Coronary artery (tissue), 2 donors: Measurements from ENCODE around the gene CCDC136.

Experiments used
- DNase-seq: peaks from one replicate; pipeline ENCODE4 v3.0.0-alpha.2; 2017; ENCODE audit warnings: low spot score
- H3K27ac ChIP-seq, 2 donors: fragments of 200-600 bp; sonication (generic); one replicate each; pipeline ENCODE4 v1.5.1; 2016 to 2019
- H3K4me3 ChIP-seq: fragments of 200-600 bp; sonication (generic); 2 replicates; pipeline ENCODE4 v1.5.1; 2016; ENCODE audit warnings: mild to moderate bottlenecking, moderate library complexity
- CTCF ChIP-seq: fragments of 200-600 bp; sonication (generic); IDR thresholded peaks from one replicate; pipeline ENCODE4 v1.5.1; 2019; ENCODE audit warnings: antibody characterized with exemption

The CCDC136 gene

GRCh38 chr7:128845987-128846386, 54.2 kb downstream of the CCDC136 start:
- H3K27ac ChIP-seq, result no peak overlapping the region
- no peak for DNase-seq
- H3K4me3 ChIP-seq, result no peak overlapping the region
- TF ChIP-seq CTCF, result no peak

GRCh38 chr7:128846781-128847444, 55.1 kb downstream of the CCDC136 start:
- no peak for TF ChIP-seq CTCF
- Histone ChIP-seq H3K4me3 (no peak overlapping the region), H3K27ac (no peak overlapping the region)
- DNase-seq, result no peak

GRCh38 chr7:128847721-128848211, 56.0 kb downstream of the CCDC136 start:
- TF ChIP-seq CTCF, result no peak
- no peak for DNase-seq
- H3K27ac ChIP-seq, result peak overlapping the region in 1 of 2 donors; percentile 7
- H3K4me3 ChIP-seq, result no peak overlapping the region

GRCh38 chr7:128848289-128849155, 56.8 kb downstream of the CCDC136 start:
- H3K27ac ChIP-seq, result peak overlapping the region in 1 of 2 donors; percentile 7
- DNase-seq, result no peak
- no peak overlapping the region for H3K4me3 ChIP-seq
- no peak for TF ChIP-seq CTCF

GRCh38 chr7:128849156-128849515, 57.4 kb downstream of the CCDC136 start:
- no peak for DNase-seq
- Histone ChIP-seq H3K4me3 (no peak overlapping the region), H3K27ac (no peak overlapping the region)
- no peak for TF ChIP-seq CTCF

GRCh38 chr7:128849804-128850490, 58.2 kb downstream of the CCDC136 start:
- Histone ChIP-seq H3K27ac (no peak overlapping the region), H3K4me3 (no peak overlapping the region)
- no peak for TF ChIP-seq CTCF
- no peak for DNase-seq
